Neutrophil (primary cell): Measurements from ENCODE around the gene GC.
"Not testable (repeated sequence)": the region's sequence is repeated elsewhere in the genome, so short reads cannot be mapped to it uniquely, and the experiment has no call there.

Experiments
- H3K27ac ChIP-seq: fragments of 200-600 bp; sonication (generic); 2 replicates; pipeline ENCODE4 v1.5.1; 2016; ENCODE audit warnings: mild to moderate bottlenecking, moderate library complexity
- H3K27me3 ChIP-seq: fragments of 200-600 bp; sonication (generic); 2 replicates; pipeline ENCODE4 v1.6.0; 2016; ENCODE audit warnings: mild to moderate bottlenecking
- H3K36me3 ChIP-seq: fragments of 200-600 bp; sonication (generic); 2 replicates; pipeline ENCODE4 v1.5.1; 2017
- H3K4me1 ChIP-seq, 2 experiments: fragments of 200-600 bp in 1 of 2; sonication (generic) in 1 of 2; 1 replicate in 1 of 2; 2 replicates in 1 of 2; pipeline versions ENCODE4 v1.5.1 to v1.6.1; 2013 to 2016; ENCODE audit warnings: low read depth in 1 of 2, low read length in 1 of 2, mild to moderate bottlenecking in 1 of 2, moderate library complexity in 1 of 2; ENCODE audit not compliant: control insufficient read depth in 1 of 2, insufficient read depth in 1 of 2
- H3K4me3 ChIP-seq, 2 experiments: fragments of 200-600 bp in 1 of 2; sonication (generic) in 1 of 2; 1 replicate in 1 of 2; 2 replicates in 1 of 2; pipeline ENCODE4 v1.5.1; 2013 to 2016; ENCODE audit warnings: low read depth in 1 of 2, low read length in 1 of 2, mild to moderate bottlenecking in 1 of 2, moderate library complexity in 1 of 2
- H3K9me3 ChIP-seq: fragments of 200-600 bp; sonication (generic); 2 replicates; pipeline ENCODE4 v1.5.1; 2016
- TF ChIP-seq, protein P1 (sequence below): fragments of 200-600 bp; sonication (generic); IDR thresholded peaks from 2 replicates; pipeline ENCODE4 v1.5.1; 2016; ENCODE audit warnings: antibody characterized with exemption

GC gene

DNA sequence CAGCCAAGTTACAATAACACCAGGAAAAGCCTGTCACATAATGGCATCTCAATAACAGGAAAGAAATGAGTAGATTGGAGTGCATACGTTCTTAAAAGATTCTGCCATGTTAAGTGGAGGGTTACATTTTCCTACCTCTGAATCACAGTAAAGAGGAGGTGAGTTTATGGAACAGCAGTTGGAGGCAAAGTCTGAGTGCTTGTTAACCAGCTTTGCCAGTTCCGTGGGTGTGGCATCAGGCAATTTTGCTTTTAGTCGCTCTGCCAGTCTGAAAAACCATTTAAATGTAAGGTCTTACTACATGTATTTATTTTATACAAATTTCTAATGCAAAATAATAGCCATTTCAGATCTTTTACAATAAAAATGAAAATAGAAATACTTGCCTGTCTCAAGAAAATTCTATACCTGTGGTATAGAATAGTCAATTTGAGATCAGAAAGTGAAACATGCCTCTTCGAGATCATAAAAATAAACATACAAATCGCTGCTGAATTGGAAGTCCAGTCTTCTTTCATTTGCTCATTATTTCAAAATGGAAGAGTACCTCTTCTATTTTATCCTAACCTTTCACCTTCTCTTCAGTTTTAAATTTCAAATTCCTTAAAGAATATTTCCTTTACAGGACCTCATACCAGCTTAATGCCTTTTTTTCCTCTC is 31.4 kb downstream of the GC start:
- TF ChIP-seq, protein P1, sequence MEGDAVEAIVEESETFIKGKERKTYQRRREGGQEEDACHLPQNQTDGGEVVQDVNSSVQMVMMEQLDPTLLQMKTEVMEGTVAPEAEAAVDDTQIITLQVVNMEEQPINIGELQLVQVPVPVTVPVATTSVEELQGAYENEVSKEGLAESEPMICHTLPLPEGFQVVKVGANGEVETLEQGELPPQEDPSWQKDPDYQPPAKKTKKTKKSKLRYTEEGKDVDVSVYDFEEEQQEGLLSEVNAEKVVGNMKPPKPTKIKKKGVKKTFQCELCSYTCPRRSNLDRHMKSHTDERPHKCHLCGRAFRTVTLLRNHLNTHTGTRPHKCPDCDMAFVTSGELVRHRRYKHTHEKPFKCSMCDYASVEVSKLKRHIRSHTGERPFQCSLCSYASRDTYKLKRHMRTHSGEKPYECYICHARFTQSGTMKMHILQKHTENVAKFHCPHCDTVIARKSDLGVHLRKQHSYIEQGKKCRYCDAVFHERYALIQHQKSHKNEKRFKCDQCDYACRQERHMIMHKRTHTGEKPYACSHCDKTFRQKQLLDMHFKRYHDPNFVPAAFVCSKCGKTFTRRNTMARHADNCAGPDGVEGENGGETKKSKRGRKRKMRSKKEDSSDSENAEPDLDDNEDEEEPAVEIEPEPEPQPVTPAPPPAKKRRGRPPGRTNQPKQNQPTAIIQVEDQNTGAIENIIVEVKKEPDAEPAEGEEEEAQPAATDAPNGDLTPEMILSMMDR: no peak
- H3K4me3 ChIP-seq: no peak overlapping the region
- no peak overlapping the region for H3K27ac ChIP-seq
- no peaks in the 10 kb centered on the region for H3K9me3 ChIP-seq
- H3K36me3 ChIP-seq: no peaks in the 10 kb centered on the region
- no peaks in the 10 kb centered on the region for H3K4me1 ChIP-seq
- H3K27me3 ChIP-seq: no peaks in the 10 kb centered on the region

DNA sequence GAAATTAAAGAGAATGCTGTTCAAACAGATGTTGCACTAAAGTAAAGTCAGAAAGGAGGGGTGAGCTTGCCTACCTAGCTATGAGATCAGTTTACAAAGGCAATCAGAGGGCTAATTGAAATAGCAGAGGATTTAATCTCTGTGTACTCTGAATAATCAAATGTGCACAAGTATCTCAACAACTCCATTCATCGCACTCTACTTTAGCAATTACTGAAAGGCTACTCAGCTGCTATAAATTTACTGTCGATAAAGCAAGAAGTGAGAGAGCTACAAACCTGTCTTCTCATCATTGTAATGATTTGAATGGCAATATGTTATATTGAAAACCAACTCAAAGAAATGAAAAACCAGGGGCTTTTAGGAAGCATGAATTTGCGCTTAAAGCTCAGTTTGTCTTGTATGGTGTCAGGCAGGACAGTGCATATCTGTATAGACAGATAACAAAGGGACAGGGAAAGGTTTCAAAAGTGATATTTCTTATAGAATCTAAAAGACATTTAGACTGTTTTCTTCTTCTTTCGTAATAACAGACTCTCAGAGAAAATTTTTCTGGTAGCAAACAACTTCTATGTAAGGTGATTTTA is 34.8 kb downstream of the GC start:
- TF ChIP-seq, protein P1: no peak
- H3K27ac ChIP-seq: no peak overlapping the region
- H3K36me3 ChIP-seq: no peaks in the 10 kb centered on the region
- H3K4me3 ChIP-seq: no peak overlapping the region
- H3K27me3 ChIP-seq: no peaks in the 10 kb centered on the region
- no peaks in the 10 kb centered on the region for H3K9me3 ChIP-seq
- H3K4me1 ChIP-seq: no peaks in the 10 kb centered on the region

DNA sequence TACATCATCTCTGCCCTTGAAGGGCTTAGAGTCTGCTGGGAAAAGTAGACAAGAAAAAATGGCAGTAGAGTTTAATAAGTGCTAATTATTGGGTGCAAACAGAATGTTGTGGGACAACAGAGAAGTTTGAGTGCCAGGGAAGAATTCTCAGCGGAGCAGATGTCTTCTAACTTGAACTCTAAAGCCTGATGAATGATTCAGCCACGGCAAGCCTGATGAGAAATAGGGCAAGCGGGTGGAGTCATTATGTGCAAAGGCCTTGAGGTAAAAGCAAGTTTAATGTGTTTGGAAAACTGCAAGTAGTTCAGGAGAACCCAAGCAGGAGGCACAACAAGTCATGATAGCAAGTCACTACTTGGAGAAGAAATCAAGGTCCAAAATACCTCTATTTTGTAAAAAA is 37.5 kb downstream of the GC start:
- Histone ChIP-seq H3K9me3 (no peaks in the 10 kb centered on the region), H3K4me3 (no peak overlapping the region), H3K27me3 (no peaks in the 10 kb centered on the region), H3K27ac (no peak overlapping the region), H3K4me1 (no peaks in the 10 kb centered on the region), H3K36me3 (no peaks in the 10 kb centered on the region)
- TF ChIP-seq, protein P1: no peak

DNA sequence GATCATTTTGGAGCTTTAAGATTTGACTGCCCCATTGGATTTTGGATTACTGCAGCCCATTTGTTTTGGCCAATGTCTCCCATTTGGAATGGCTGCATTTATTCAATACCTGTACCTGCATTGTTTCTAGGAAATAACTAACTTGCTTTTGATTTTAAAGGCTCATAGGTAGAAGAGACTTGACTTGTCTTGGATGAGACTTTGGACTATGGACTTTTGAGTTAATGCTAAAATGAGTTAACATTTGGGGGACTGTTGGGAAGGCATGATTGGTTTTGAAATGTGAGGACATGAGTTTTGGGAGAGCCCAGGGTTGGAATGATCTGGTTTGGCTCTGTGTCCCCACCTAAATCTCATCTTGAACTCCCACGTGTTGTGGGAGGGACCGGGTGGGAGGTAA is 45.1 kb downstream of the GC start:
- H3K27me3 ChIP-seq, H3K4me3 ChIP-seq, H3K27ac ChIP-seq, H3K36me3 ChIP-seq, H3K9me3 ChIP-seq, H3K4me1 ChIP-seq: not testable (repeated sequence)

DNA sequence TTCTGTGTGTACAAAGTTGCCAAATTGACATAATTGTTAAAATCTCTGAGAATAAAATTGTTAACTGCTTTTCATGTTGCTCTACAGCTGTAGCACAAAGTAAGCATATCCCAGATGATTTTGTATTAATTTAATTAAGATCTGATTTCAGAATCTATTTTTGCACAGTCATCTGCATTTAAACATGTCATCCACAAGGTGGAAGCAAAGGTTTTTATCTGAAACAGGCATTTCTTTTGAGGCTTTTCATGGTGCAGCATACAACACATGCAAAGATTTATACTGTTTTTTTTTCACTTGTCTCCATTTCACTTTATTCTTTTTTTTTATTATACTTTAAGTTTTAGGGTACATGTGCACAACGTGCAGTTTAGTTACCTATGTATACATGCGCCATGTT is 51.2 kb downstream of the GC start:
- TF ChIP-seq, protein P1: no peak
- H3K27ac ChIP-seq: no peak overlapping the region
- no peaks in the 10 kb centered on the region for H3K9me3 ChIP-seq
- H3K36me3 ChIP-seq: no peaks in the 10 kb centered on the region
- H3K4me3 ChIP-seq: no peak overlapping the region
- no peaks in the 10 kb centered on the region for H3K4me1 ChIP-seq
- no peaks in the 10 kb centered on the region for H3K27me3 ChIP-seq

DNA sequence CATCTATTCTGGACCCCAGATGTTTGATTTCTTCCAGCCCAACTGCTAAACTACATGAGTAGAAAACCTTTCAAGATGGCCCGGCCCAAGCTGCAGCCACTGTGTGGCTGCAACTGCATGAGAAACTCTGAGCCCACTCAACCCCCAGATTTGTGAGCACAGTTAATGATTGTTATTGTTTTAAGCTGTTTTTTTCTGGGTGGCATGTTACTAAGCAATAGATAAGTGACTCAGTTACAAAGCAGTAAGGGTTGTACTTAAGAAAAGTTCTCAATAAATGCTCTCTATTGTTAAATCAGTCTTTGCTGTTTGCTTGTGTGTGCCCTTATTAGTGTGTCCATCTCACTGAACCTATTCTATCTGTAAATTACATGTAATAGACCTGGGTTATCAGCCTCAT is 51.8 kb downstream of the GC start:
- no peaks in the 10 kb centered on the region for H3K27me3 ChIP-seq
- H3K4me1 ChIP-seq: no peaks in the 10 kb centered on the region
- TF ChIP-seq, protein P1: no peak
- no peaks in the 10 kb centered on the region for H3K36me3 ChIP-seq
- H3K4me3 ChIP-seq: no peak overlapping the region
- H3K27ac ChIP-seq: no peak overlapping the region
- no peaks in the 10 kb centered on the region for H3K9me3 ChIP-seq
